GM18507 (cell line): Measurements from ENCODE around the gene CIRBP.

Source experiments
- DNase-seq: peaks from one replicate; pipeline ENCODE4 v3.0.0; 2011; ENCODE audit warnings: low read depth; ENCODE audit not compliant: insufficient read length; ENCODE audit errors: extremely low spot score
- FAIRE-seq: peaks from 2 replicates; lab custom pipeline; 2011; peaks lifted over from hg19 to GRCh38; lab: Jason Lieb, UNC

CIRBP gene

DNA sequence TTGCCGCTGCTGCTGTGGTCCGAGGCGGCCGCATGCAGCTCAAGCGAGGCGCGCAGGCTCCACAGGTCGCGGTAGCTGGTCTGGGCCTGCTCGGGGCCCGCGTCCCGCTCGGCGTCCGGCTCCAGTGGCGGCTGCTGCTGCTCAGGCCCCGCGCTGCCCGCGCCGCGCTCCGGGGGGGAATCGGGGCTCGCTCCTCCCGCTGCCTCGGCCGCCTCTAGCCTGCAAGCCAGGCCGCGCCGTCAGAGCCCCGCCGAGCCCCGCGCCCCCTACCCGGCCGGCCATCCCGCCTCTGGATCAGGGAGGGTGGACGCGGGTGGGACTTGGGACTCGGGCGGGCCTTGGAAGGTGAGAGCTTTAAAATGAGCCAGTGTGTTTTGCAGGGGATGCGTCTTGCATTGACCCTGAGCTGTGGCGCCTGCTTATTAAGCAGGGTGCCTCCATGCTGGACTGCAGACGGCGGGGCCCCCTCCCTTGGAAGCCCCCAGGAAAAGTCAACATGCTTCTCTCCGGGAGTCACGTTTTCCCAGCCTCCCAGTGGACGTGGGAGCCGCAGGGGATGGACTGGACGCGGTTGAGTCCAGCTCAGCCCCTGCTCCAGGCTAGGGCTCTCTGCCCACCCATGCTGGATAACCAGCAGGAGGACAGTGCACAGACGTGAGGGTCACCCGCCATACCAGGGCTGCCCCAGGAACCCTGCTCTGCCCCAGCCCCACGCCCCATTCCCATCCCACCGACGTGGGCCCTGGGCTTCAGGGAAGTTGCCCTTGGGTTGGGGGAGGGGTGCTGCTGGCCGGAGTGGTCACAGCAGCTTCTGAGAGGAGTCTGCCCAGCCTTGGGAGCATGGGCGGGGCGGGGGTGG lies 39.0 kb upstream of the CIRBP start:
- no peak for DNase-seq
- no peak for FAIRE-seq

- no peak for FAIRE-seq
- DNase-seq = no peak
Measured at GRCh38 chr19:1230783-1231489, 38.2 kb upstream of the CIRBP start.

GRCh38 chr19:1231729-1232637 lies 37.1 kb upstream of the CIRBP start:
- no peak for FAIRE-seq

DNA sequence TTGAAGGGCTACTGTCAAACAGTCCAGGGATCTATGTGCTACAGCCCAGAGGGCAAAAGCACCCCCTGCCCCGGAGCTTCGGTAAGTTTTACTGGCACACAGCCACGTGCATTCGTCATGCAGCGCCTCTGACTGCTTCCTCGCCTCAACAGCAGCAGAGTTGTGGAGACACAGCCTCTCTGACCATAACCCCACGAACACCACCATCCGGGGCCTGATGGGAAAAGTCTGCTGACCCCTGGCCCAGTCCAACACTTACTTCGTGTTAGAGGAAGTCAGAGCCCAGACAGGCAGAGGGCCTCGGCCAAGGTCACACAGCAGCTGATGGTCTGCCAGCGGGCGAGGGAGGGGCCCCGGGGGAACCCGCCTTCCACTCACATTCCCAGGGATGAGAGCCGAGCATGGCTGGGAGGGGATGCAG lies 36.5 kb upstream of the CIRBP start:
- FAIRE-seq (no peak), DNase-seq (no peak)

More at GRCh38 chr19:1231729-1232637, 37.1 kb upstream of the CIRBP start:
- DNase-seq = no peak

DNA sequence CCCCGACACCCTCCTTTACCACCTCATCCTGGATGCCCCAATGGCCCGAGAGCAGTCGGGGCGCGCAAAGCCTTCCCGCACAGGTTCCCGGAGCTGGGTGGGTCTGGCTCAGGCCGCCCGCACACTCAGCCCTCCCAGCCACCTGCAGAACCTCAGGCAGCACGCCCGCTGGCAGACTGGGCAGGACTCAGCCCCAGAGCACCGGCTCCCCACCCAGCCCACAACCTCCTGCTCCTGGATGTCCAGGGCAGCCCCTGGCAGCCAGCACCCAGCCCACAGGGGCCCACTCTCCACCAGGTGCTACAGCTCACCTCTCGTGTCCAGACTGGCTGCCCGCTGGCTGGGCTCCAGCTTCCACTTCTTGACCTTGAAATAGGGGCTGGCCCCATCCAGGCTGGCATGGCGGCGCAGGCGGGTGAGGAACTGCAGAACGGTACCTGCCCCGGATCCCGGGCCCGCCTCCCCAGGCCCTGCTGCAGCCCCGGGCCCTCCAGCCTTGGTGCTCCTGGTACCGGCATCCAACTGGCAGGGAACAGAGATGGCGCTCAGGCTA lies 35.9 kb upstream of the CIRBP start:
- DNase-seq (no peak), FAIRE-seq (no peak)

- no peak for FAIRE-seq
- no peak for DNase-seq
Measured at GRCh38 chr19:1234051-1234954, 34.8 kb upstream of the CIRBP start.

DNA sequence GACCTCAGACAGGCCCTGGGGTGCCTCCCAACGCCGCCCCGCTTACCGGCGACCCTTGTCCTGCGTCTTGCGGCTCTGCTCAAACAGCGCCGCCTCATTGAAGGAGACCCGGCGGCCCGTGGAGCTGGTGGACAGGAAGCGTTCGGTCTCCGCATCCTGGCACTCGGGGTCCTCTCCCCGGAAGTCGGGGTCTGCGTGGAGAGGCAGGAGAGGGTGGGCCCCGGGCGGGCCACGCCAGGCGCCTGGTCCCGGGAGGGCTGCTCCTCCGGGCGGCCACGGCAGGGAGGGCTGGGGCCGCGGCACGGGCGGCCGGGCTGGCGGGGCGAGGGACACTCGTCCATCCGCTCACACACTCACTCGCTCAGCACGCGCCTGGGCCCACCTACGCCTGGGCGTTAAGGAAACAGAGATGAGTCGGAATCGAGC lies 34.2 kb upstream of the CIRBP start:
- FAIRE-seq (no peak), DNase-seq (no peak)

DNA sequence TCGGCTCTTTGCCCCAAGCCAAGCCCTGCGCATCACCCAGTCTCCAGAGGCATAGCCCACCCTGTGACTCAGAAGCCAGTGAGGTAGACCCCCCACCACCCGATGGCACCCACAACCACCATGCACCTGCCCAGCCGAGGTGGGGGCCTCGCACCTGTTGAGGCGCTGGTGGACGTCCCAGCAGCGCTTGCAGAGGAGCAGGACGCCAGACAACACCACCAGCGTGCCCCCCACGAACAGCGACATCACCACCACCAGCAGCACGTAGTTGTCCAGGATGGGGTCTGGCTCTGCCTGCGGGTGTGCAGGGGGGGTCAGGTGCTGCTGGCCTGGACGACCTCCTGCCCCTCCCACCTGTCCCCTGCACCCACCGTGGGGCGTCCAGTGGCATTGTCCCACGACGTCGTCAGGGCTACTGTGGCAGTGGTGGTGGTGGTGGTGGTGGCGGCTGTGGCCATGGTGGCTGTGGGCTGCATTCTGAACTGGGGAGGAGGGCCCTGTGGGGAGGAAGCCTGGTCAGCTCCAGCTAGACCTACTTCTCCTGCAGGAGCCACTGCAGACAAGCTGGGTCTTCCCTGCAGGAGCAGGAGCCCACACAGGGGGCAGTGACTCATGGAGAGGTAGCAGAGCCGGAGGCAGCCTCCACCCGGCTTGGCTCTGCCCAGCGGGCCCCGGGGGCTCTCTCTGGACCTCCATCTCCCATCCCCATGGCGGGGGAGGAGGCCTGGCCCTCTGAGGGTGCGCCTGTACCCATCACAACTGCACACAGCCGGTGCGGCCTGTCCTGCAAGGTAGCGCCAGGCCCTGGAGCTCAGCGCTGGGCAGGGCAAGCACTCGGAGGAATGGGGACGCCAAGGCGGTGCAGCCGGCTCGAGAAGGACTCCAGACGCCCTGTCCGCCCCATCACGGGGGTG lies 33.2 kb upstream of the CIRBP start:
- FAIRE-seq (no peak), DNase-seq (no peak)

DNA sequence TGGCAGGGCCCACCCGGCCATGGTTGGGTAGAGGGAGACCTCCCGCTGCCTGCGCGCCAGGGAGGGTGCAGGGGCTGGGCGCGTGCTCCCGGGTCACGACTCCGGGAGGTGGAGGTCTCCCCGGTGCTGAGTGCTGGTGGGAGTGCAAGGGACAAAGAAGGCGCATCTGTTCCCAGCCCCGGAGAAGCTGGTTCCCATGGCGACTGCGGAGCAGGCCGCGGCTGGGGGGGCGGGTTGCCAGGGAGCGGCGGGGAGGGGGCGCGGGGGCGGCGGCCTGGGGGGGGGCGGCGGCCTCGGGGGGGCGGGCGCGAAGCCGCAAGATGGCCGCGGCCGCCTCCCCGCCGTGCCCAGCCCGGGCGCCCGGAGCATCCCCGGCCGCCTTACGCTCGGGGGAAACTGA lies 32.6 kb upstream of the CIRBP start:
- no peak for DNase-seq
- no peak for FAIRE-seq

GRCh38 chr19:1237027-1237659 lies 32.0 kb upstream of the CIRBP start:
- no peak for DNase-seq
- no peak for FAIRE-seq

- FAIRE-seq (no peak), DNase-seq (no peak)
Measured at GRCh38 chr19:1237754-1238368, 31.3 kb upstream of the CIRBP start, which contains the start of gene CBARP. CBARP (minus strand) TSS chr19:1238005; CDS start chr19:1236100, 1,905 bp downstream.

DNA sequence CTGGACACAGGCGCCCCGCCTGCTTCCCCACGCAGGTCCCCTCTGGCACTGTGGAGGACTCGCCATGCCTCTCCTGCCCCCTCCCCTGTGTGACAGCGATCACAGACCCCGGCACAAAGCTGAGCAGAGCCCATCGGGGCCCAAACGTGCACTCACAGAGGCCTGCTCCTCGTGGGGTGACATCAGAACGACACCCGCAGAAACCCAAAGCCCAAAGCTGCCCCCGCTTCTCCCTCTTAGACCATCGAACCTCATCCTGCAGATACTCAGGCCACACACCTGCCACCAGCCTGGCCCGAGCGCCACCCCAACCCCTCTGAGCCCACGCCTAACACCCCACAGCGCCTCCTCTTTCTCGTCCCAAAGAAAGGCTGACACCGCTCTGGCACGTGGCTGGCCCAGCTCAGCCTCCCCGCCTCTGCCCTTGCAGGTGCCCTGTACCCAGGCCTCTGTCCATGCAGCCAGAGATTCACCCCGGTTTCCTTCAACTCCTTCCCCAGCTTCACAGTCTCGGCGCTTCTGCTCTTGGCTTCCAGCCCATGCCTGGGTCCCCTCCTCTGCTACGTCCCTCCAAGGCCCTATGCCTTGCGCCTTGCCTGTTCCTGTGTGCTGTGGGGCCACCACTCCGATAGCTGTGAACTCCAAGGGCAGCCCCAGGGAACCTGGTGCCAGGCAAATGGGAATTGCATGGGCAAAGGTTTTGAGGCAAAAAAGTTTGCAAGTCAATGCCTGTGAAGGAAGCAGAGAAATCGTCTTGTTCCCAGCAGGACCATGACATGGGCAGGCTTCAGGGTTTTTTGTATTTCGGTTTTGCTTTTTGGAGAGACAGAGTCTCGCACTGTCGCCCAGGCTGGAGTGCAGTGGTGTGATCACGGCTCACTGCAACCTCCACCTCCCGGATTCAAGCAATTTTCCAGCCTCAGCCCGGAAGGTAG lies 30.5 kb upstream of the CIRBP start:
- FAIRE-seq (no peak), DNase-seq (no peak)

DNA sequence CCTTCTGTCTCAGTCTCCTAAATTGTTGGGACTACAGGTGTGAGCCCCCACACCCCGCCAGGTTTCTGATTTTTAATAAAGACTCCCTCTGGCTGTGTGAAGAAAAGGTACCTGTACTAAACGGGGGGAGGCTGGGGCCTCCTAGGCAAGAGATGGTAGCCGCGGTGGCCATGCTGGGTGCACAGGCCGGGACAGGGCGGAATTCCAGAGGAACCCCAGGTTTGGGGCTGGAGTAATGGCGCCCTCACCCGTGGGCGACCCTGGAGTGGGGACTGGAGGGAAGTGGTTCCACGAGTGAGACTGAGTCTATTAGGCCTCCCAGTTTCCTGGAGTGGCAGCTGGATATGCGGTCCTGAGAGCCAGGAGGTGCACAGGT lies 29.7 kb upstream of the CIRBP start:
- no peak for FAIRE-seq

GRCh38 chr19:1239796-1240737 lies 29.1 kb upstream of the CIRBP start:
- DNase-seq (peak; percentile 95), FAIRE-seq (peak; percentile 56)

More for the DNA sequence above, 29.7 kb upstream of the CIRBP start:
- DNase-seq = no peak

DNA sequence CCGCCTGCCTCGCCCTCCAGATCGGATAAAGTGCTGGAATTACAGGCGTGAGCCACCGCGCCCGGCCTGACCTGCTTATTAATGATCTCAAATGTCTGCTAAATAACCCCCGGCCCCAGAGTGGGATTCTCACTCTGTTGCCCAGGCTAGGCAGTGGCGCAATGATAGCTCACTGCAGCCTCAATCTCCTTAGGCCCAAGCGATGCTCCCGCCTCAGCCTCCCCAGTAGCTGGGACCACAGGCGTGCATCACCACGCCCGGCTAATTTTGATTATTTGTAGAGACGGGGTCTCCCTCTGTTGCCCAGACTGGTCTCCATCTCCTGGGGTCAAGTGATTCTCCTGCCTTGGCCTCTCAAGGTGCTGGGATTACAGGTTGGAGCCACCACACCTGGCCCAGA lies 28.2 kb upstream of the CIRBP start:
- DNase-seq = no peak
- no peak for FAIRE-seq
